ENCODE data around the gene KLHL18.

KLHL18 gene

DNA sequence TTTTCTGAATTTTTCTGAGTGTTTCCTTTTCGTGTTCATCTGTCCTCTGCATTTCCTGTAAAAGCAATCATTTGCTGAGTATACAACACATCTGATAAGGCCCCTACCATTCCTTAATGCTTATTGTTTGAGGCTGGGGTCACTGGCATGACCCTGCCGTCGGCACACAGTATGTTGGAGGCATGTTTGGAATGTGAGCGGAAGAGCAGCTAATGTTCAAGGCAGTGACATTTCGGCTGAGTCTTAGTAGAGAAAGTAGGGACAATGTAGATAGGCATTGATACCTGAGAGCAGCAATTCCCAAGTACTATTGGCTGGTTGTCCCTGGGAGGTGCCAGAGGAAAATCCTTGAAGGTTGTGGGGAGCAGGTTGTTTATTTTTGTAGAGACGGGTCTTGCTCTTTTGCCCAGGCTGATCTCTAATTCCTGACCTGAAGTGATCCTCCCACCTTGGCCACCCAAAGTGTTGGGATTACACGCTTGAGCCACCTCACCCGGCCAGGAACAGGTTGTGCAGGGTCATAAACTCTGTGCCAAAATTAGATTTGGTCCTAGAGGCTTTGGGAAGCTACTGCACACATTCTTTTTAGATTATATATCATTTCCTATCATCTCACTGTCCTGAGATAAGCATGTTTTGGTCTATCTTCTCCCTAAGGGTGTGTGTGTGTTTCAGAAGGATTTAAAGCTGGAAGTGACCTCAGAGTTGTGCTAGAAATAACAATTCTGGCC, 111.6 kb downstream of the KLHL18 start:
- no peak for DNase-seq

DNA sequence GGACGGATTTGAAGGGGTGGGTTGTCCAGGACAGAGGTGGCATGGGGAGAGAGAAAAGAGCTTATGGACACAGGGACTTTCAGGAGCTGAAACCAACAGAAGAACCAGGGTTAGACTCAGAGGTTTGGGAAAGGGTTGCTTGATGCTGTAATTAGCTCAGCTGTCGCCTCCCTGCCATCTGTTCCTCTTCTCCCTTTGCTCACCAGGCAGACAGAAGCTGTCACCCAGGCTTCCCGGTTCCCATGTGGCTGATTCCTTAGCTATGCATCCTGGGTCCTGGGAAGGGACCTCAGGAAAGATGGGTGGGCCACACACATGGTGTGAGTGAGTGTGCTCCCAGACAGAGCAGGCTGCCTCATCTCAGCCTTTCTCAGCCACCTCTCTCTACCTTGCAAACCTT, 112.1 kb downstream of the KLHL18 start:
- no peak for DNase-seq

Data from nucleus accumbens (tissue), 56 donors.